Muscle of leg (tissue), 16 donors: Measurements from ENCODE around the gene RCBTB1. TPM values are rescaled to one million over a fixed set of nuclear protein-coding genes. Genes with fewer than 3 reads are reported as not detected.

Experiments used
- DNase-seq: peaks from one replicate; pipeline ENCODE4 v3.0.0; 2013
- H3K27ac ChIP-seq: one replicate; pipeline ENCODE4 v1.5.1; 2013; ENCODE audit warnings: mild to moderate bottlenecking, low read length, control low read depth
- H3K27me3 ChIP-seq: one replicate; pipeline ENCODE4 v1.6.1; 2013; ENCODE audit warnings: low read length; ENCODE audit not compliant: control insufficient read depth, insufficient read depth
- H3K36me3 ChIP-seq: one replicate; pipeline ENCODE4 v1.6.1; 2013; ENCODE audit warnings: low read length; ENCODE audit not compliant: control insufficient read depth, insufficient read depth
- H3K4me1 ChIP-seq: one replicate; pipeline ENCODE4 v1.6.1; 2013; ENCODE audit warnings: low read length; ENCODE audit not compliant: control insufficient read depth, insufficient read depth
- H3K4me3 ChIP-seq: one replicate; pipeline ENCODE4 v1.5.1; 2013; ENCODE audit warnings: low read length, control low read depth
- H3K9me3 ChIP-seq: replicated peaks from 2 replicates; pipeline ENCODE4 v1.6.1; 2013; ENCODE audit warnings: low read depth, low read length; ENCODE audit not compliant: control insufficient read depth
- WGBS: methylation state at CpG from one replicate; pipeline ENCODE4 v1.1.5; 2013; ENCODE audit warnings: missing lambda C conversion rate; ENCODE audit not compliant: insufficient coverage; 5-methylcytosine and 5-hydroxymethylcytosine counted together
- long read RNA-seq, 11 donors: transcript quantifications; one replicate each; lab custom pipeline, GENCODE V29; 2026
- polyA plus RNA-seq, 8 donors: library from polyadenylated mRNA; unstranded; fragments of 120-200 nt; gene quantifications; one replicate each; pipeline versions ENCODE4 v1.2.1 to v1.2.3, GENCODE V29; 2013; ENCODE audit warnings: inconsistent platforms in 1 of 8, low replicate concordance in 1 of 8; ENCODE audit not compliant: insufficient read length in 8 of 8, insufficient read depth in 1 of 8
- total RNA-seq: library from RNA; stranded (reverse); fragments of 120-200 nt; gene quantifications from one replicate; pipeline ENCODE4 v1.2.4, GENCODE V29; 2013

RCBTB1 gene
- total RNA-seq (10.8 TPM), polyA plus RNA-seq (10 to 100 TPM; 16.4 to 24.9 (median 19.7) TPM)
- long read RNA-seq, donor 1, full-length matches to known transcripts = 3 of 3 reads
- long read RNA-seq, donor 1, partial matches to known transcripts = 0 of 3 reads
- long read RNA-seq, donor 1, other reads (novel, unspliced or antisense) = 0 of 3 reads
- long read RNA-seq, donor 2, full-length matches to known transcripts = 1 of 1 reads
- long read RNA-seq, donor 2, partial matches to known transcripts = 0 of 1 reads
- long read RNA-seq, donor 2, other reads (novel, unspliced or antisense) = 0 of 1 reads
- long read RNA-seq, donor 3, full-length matches to known transcripts = 2 of 2 reads
- long read RNA-seq, donor 3, partial matches to known transcripts = 0 of 2 reads
- long read RNA-seq, donor 3, other reads (novel, unspliced or antisense) = 0 of 2 reads
- long read RNA-seq, donor 4, full-length matches to known transcripts = 1 of 1 reads
- long read RNA-seq, donor 4, partial matches to known transcripts = 0 of 1 reads
- long read RNA-seq, donor 4, other reads (novel, unspliced or antisense) = 0 of 1 reads
- long read RNA-seq, donor 5, full-length matches to known transcripts = 5 of 5 reads
- long read RNA-seq, donor 5, partial matches to known transcripts = 0 of 5 reads
- long read RNA-seq, donor 5, other reads (novel, unspliced or antisense) = 0 of 5 reads
- long read RNA-seq, donor 6, full-length matches to known transcripts = 3 of 3 reads
- long read RNA-seq, donor 6, partial matches to known transcripts = 0 of 3 reads
- long read RNA-seq, donor 6, other reads (novel, unspliced or antisense) = 0 of 3 reads
- long read RNA-seq, donor 7, full-length matches to known transcripts = 3 of 3 reads
- long read RNA-seq, donor 7, partial matches to known transcripts = 0 of 3 reads
- long read RNA-seq, donor 7, other reads (novel, unspliced or antisense) = 0 of 3 reads
- long read RNA-seq, donor 8, full-length matches to known transcripts = 1 of 1 reads
- long read RNA-seq, donor 8, partial matches to known transcripts = 0 of 1 reads
- long read RNA-seq, donor 8, other reads (novel, unspliced or antisense) = 0 of 1 reads
- long read RNA-seq, donor 9, full-length matches to known transcripts = 3 of 3 reads
- long read RNA-seq, donor 9, partial matches to known transcripts = 0 of 3 reads
- long read RNA-seq, donor 9, other reads (novel, unspliced or antisense) = 0 of 3 reads
- long read RNA-seq, donor 10, full-length matches to known transcripts = 2 of 2 reads
- long read RNA-seq, donor 10, partial matches to known transcripts = 0 of 2 reads
- long read RNA-seq, donor 10, other reads (novel, unspliced or antisense) = 0 of 2 reads
- long read RNA-seq, donor 11, full-length matches to known transcripts = 1 of 1 reads
- long read RNA-seq, donor 11, partial matches to known transcripts = 0 of 1 reads
- long read RNA-seq, donor 11, other reads (novel, unspliced or antisense) = 0 of 1 reads

- H3K4me3 ChIP-seq = peak within 1 kb of the TSS; percentile 73
- no peaks in the 10 kb centered on the region for H3K9me3 ChIP-seq
- H3K27me3 ChIP-seq = no peaks in the 10 kb centered on the region
- peaks cover 7% of the 10 kb centered on the region for H3K4me1 ChIP-seq
- peaks cover 3% of the 10 kb centered on the region for H3K36me3 ChIP-seq
- H3K27ac ChIP-seq = peak within 1 kb of the TSS; percentile 52
- 0% methylated on average over 70 of the region's 87 CpGs for WGBS
- DNase-seq = peak; percentile 80
Measured at GRCh38 chr13:49585220-49586157, at the start of gene RCBTB1. TSS of gene RCBTB1 (minus strand) at chr13:49585558. CDS start at chr13:49567279, 18,279 bp downstream.

- peaks cover 6% of the 10 kb centered on the region for H3K4me1 ChIP-seq
- no peak overlapping the region for H3K27ac ChIP-seq
- DNase-seq = no peak
- no peaks in the 10 kb centered on the region for H3K27me3 ChIP-seq
- no CpG with 5 or more reads among the region's 4 CpGs for WGBS
- H3K4me3 ChIP-seq = no peak overlapping the region
- H3K9me3 ChIP-seq = no peaks in the 10 kb centered on the region
- H3K36me3 ChIP-seq = no peaks in the 10 kb centered on the region
Measured at GRCh38 chr13:49633710-49634109, 48.4 kb upstream of the RCBTB1 start.

- Histone ChIP-seq H3K4me3 (no peak overlapping the region), H3K27ac (no peak overlapping the region), H3K4me1 (peaks cover 6% of the 10 kb centered on the region), H3K27me3 (no peaks in the 10 kb centered on the region), H3K9me3 (no peaks in the 10 kb centered on the region), H3K36me3 (no peaks in the 10 kb centered on the region)
- WGBS = no CpG with 5 or more reads among the region's 5 CpGs
- DNase-seq = no peak
Measured at GRCh38 chr13:49632156-49632555, 46.8 kb upstream of the RCBTB1 start.

GRCh38 chr13:49630580-49630979 lies 45.2 kb upstream of the RCBTB1 start:
- no peaks in the 10 kb centered on the region for H3K36me3 ChIP-seq
- 88% methylated on average over 16 of the region's 16 CpGs for WGBS
- H3K4me1 ChIP-seq = peaks cover 3% of the 10 kb centered on the region
- H3K9me3 ChIP-seq = no peaks in the 10 kb centered on the region
- no peak overlapping the region for H3K27ac ChIP-seq
- no peak for DNase-seq
- no peak overlapping the region for H3K4me3 ChIP-seq
- no peaks in the 10 kb centered on the region for H3K27me3 ChIP-seq

- peaks cover 1% of the 10 kb centered on the region for H3K4me1 ChIP-seq
- H3K36me3 ChIP-seq = no peaks in the 10 kb centered on the region
- H3K4me3 ChIP-seq = no peak overlapping the region
- H3K27ac ChIP-seq = no peak overlapping the region
- DNase-seq = no peak
- H3K27me3 ChIP-seq = no peaks in the 10 kb centered on the region
- H3K9me3 ChIP-seq = no peaks in the 10 kb centered on the region
- WGBS = 74% methylated on average over 2 of the region's 4 CpGs
Measured at GRCh38 chr13:49629947-49630346, 44.6 kb upstream of the RCBTB1 start.

GRCh38 chr13:49629196-49629938 lies 44.0 kb upstream of the RCBTB1 start:
- Histone ChIP-seq H3K4me3 (no peak overlapping the region), H3K27me3 (no peaks in the 10 kb centered on the region), H3K36me3 (no peaks in the 10 kb centered on the region), H3K27ac (no peak overlapping the region), H3K4me1 (no peaks in the 10 kb centered on the region), H3K9me3 (no peaks in the 10 kb centered on the region)
- WGBS = 86% methylated on average over 1 of the region's 8 CpGs
- no peak for DNase-seq

GRCh38 chr13:49627831-49628652 lies 42.7 kb upstream of the RCBTB1 start, which contains the start of gene ARL11:
TSS of gene ARL11 (plus strand) at chr13:49628507. CDS start at chr13:49630448, 1,941 bp downstream.
- whole genome bisulfite sequencing = 21% methylated on average over 10 of the region's 17 CpGs
- H3K9me3 ChIP-seq = no peaks in the 10 kb centered on the region
- H3K36me3 ChIP-seq = no peaks in the 10 kb centered on the region
- H3K4me1 ChIP-seq = no peaks in the 10 kb centered on the region
- peak within 1 kb of the TSS; percentile 38 for H3K27ac ChIP-seq
- peak; percentile 73 for DNase-seq
- H3K4me3 ChIP-seq = peak within 1 kb of the TSS; percentile 16
- H3K27me3 ChIP-seq = no peaks in the 10 kb centered on the region
